Hematopoietic multipotent progenitor cell (in vitro differentiated cells): ENCODE measurements around the gene QDPR. TPM values are rescaled to one million over a fixed set of nuclear protein-coding genes. Genes with fewer than 3 reads are reported as not detected.
A peak's percentile ranks its signal among the peaks of the same experiment; 100 is the strongest.

Experiments
- DNase-seq, 3 donors: peaks; one replicate each; pipeline ENCODE4 v3.0.0-alpha.2; 2011 to 2015; ENCODE audit warnings: low read depth in 2 of 3, low spot score in 2 of 3
- total RNA-seq: library from RNA; depleted of rRNA; stranded (reverse); fragments of >200 nt; gene quantifications from one replicate; pipeline ENCODE4 v1.2.3, GENCODE V29; 2012

Gene QDPR
- total RNA-seq, 1 donor: 18.6 TPM

GRCh38 chr4:17493619-17494018, 18.3 kb downstream of the QDPR start:
- peak in 2 of 3 donors; percentile 37 to 61 for DNase-seq

- no peak for DNase-seq
Measured at GRCh38 chr4:17492876-17493275, 19.0 kb downstream of the QDPR start.

GRCh38 chr4:17492058-17492741, 19.7 kb downstream of the QDPR start:
- no peak for DNase-seq

GRCh38 chr4:17491196-17491595, 20.7 kb downstream of the QDPR start:
- DNase-seq: no peak

GRCh38 chr4:17490575-17491059, 21.3 kb downstream of the QDPR start:
- DNase-seq: no peak

- no peak for DNase-seq
Measured at GRCh38 chr4:17489721-17490120, 22.2 kb downstream of the QDPR start.

- DNase-seq: no peak
Measured at GRCh38 chr4:17489123-17489522, 22.8 kb downstream of the QDPR start.

- no peak for DNase-seq
Measured at GRCh38 chr4:17482716-17483115, 29.2 kb downstream of the QDPR start.

- no peak for DNase-seq
Measured at GRCh38 chr4:17480955-17481354, 30.9 kb downstream of the QDPR start.

- no peak for DNase-seq
Measured at GRCh38 chr4:17480210-17480927, 31.5 kb downstream of the QDPR start.

- no peak for DNase-seq
Measured at GRCh38 chr4:17477774-17478472, 34.0 kb downstream of the QDPR start.

- DNase-seq: peak in 2 of 3 donors; percentile 29 to 69
Measured at GRCh38 chr4:17476853-17477252, 35.0 kb downstream of the QDPR start.

- DNase-seq: no peak
Measured at GRCh38 chr4:17475481-17475880, 36.4 kb downstream of the QDPR start.

- no peak for DNase-seq
Measured at GRCh38 chr4:17469931-17470674, 41.8 kb downstream of the QDPR start.

GRCh38 chr4:17468619-17469221, 43.2 kb downstream of the QDPR start:
- DNase-seq: peak in 2 of 3 donors; percentile 22 to 50

GRCh38 chr4:17463606-17464005, 48.3 kb downstream of the QDPR start:
- no peak for DNase-seq

GRCh38 chr4:17450269-17450804, 61.6 kb downstream of the QDPR start:
- no peak for DNase-seq

- peak in 2 of 3 donors; percentile 41 to 73 for DNase-seq
Measured at GRCh38 chr4:17448689-17449088, 63.2 kb downstream of the QDPR start.

- peak; percentile 23 to 73 (median 41) for DNase-seq
Measured at GRCh38 chr4:17447675-17448298, 64.1 kb downstream of the QDPR start.

- no peak for DNase-seq
Measured at GRCh38 chr4:17447056-17447455, 64.8 kb downstream of the QDPR start.
